PC-3 (cell line): ENCODE data around the gene IL1RAP. TPM values are rescaled to one million over a fixed set of nuclear protein-coding genes. Genes with fewer than 3 reads are reported as not detected.

Source experiments
- ATAC-seq: fragments of 200-7000 bp; cut with Tn5 transposase; 2 replicates; pipeline ENCODE4 v1.9.1; 2020; ENCODE audit warnings: mild to moderate bottlenecking, moderate library complexity
- BruUV-seq: library from RNA; stranded (reverse); fragments of 400-500 nt; replicated peaks from 2 replicates; lab custom pipeline; 2021; lab: Mats Ljungman, UMichigan
- CTCF ChIA-PET: fragments of 300-600 bp; sonication (Branson Sonifier 250); formaldehyde crosslinking; loops from one replicate; lab custom pipeline; 2022; ENCODE audit warnings: antibody characterized with exemption; lab: Charles Lee
- POLR2A ChIA-PET: fragments of 300-600 bp; sonication (Branson Sonifier 250); formaldehyde crosslinking; loops from one replicate; lab custom pipeline; 2022; ENCODE audit warnings: antibody characterized with exemption; ENCODE audit not compliant: unreplicated experiment; lab: Charles Lee
- DNase-seq: peaks from one replicate; pipeline ENCODE4 v3.0.0-alpha.2; 2015
- H2AFZ ChIP-seq: fragments of 300-600 bp; sonication (generic); 2 replicates; pipeline ENCODE4 v1.6.0; 2016; ENCODE audit warnings: antibody characterized with exemption, low read length
- H3F3A ChIP-seq: fragments of 300-600 bp; sonication (generic); one replicate; pipeline ENCODE4 v1.6.0; 2017; ENCODE audit warnings: antibody characterized with exemption, low read length, control low read depth, mild to moderate bottlenecking; ENCODE audit not compliant: unreplicated experiment
- H3K27ac ChIP-seq: fragments of 300-600 bp; sonication (generic); 2 replicates; pipeline ENCODE4 v1.5.1; 2016; ENCODE audit warnings: mild to moderate bottlenecking, low read length
- H3K27me3 ChIP-seq: fragments of 300-600 bp; sonication (generic); 2 replicates; pipeline ENCODE4 v1.6.1; 2016; ENCODE audit warnings: low read length, mixed read lengths
- H3K36me3 ChIP-seq: fragments of 300-600 bp; sonication (generic); 2 replicates; pipeline ENCODE4 v1.6.1; 2016; ENCODE audit warnings: low read depth, mixed run types, low read length, mixed read lengths
- H3K4me1 ChIP-seq: fragments of 300-600 bp; sonication (generic); 2 replicates; pipeline ENCODE4 v1.5.1; 2016; ENCODE audit warnings: low read length; ENCODE audit not compliant: insufficient read depth
- H3K4me2 ChIP-seq: fragments of 300-600 bp; sonication (generic); 2 replicates; pipeline ENCODE4 v1.6.0; 2016; ENCODE audit warnings: low read length
- H3K4me3 ChIP-seq: fragments of 300-600 bp; sonication (generic); 2 replicates; pipeline ENCODE4 v1.5.1; 2016; ENCODE audit warnings: mild to moderate bottlenecking, low read length, mixed read lengths
- H3K79me2 ChIP-seq: fragments of 300-600 bp; sonication (generic); 2 replicates; pipeline ENCODE4 v1.6.1; 2017; ENCODE audit warnings: low read length, mixed read lengths
- H3K9ac ChIP-seq: fragments of 300-600 bp; sonication (generic); 2 replicates; pipeline ENCODE4 v1.6.0; 2016; ENCODE audit warnings: mild to moderate bottlenecking, low read length
- H3K9me2 ChIP-seq: fragments of 300-600 bp; sonication (generic); replicated peaks from 2 replicates; pipeline ENCODE4 v1.6.1; 2016; ENCODE audit warnings: mixed run types, low read length, mixed read lengths
- H3K9me3 ChIP-seq: fragments of 300-600 bp; sonication (generic); 2 replicates; pipeline ENCODE4 v1.6.1; 2016; ENCODE audit warnings: low read length, mixed read lengths
- H4K20me1 ChIP-seq: fragments of 300-600 bp; sonication (generic); 2 replicates; pipeline ENCODE4 v1.6.1; 2016; ENCODE audit warnings: low read length, mixed read lengths
- CTCF ChIP-seq: fragments of 300-600 bp; sonication (generic); conservative IDR thresholded peaks from 2 replicates; pipeline ENCODE4 v1.5.1; 2017; ENCODE audit warnings: antibody characterized with exemption, low read depth, mild to moderate bottlenecking, low read length
- EZH2 ChIP-seq: fragments of 300-600 bp; sonication (generic); IDR thresholded peaks from one replicate; pipeline ENCODE4 v1.6.1; 2017; ENCODE audit warnings: antibody characterized with exemption, mild to moderate bottlenecking, low read length; ENCODE audit not compliant: unreplicated experiment
- EZH2phosphoT487 ChIP-seq: fragments of 300-600 bp; sonication (generic); IDR thresholded peaks from 2 replicates; pipeline ENCODE4 v1.6.1; 2018; ENCODE audit warnings: mild to moderate bottlenecking, antibody characterized with exemption, low read length, borderline replicate concordance
- intact Hi-C: fragments of 100-400 bp; cut with micrococcal nuclease; formaldehyde crosslinking; loops from 2 replicates; pipeline ENCODE4 v1.9.0; 2023
- total RNA-seq: library from RNA; depleted of rRNA; stranded (reverse); fragments of >200 nt; gene quantifications from 2 replicates; pipeline ENCODE4 v1.2.3, GENCODE V29; 2014

Gene IL1RAP
- total RNA-seq, 1 experiment from 2014 or later = 5.0 TPM

GRCh38 chr3:190586631-190587011 lies 72.7 kb downstream of the IL1RAP start:
- H3K4me2 ChIP-seq = peak overlapping the region; percentile 59
- H3K27ac ChIP-seq = peak overlapping the region; percentile 91
- no peaks in the 10 kb centered on the region for H3F3A ChIP-seq
- H3K9me3 ChIP-seq = no peaks in the 10 kb centered on the region
- peak overlapping the region; percentile 20 for H2AFZ ChIP-seq
- DNase-seq = peak; percentile 81
- H3K9me2 ChIP-seq = no peaks in the 10 kb centered on the region
- H3K9ac ChIP-seq = peak overlapping the region; percentile 57; the same call in 1 of the 2 replicates
- BruUV-seq = no TSS peak
- TF ChIP-seq CTCF (no peak), EZH2phosphoT487 (no peak), EZH2 (no peak)
- POLR2A ChIA-PET = interaction anchor here (0.7 kb wide), 1 partner anchor 108 kb away, joined by 8 read pairs; no protein-coding TSS in a partner anchor
- no peak overlapping the region for H3K4me3 ChIP-seq
- intact Hi-C loops = no loop called here
- no peaks in the 10 kb centered on the region for H3K36me3 ChIP-seq
- CTCF ChIA-PET = interaction anchor here (0.6 kb wide), 2 partner anchors 17 to 162 kb away, joined by 3 to 5 read pairs; no protein-coding TSS in a partner anchor
- no peaks in the 10 kb centered on the region for H3K27me3 ChIP-seq
- ATAC-seq = peak; percentile 89
- no peaks in the 10 kb centered on the region for H3K79me2 ChIP-seq
- H4K20me1 ChIP-seq = no peaks in the 10 kb centered on the region
- peaks cover 31% of the 10 kb centered on the region for H3K4me1 ChIP-seq

GRCh38 chr3:190588570-190588969 lies 74.7 kb downstream of the IL1RAP start:
- no peak overlapping the region for H3K9ac ChIP-seq
- H3K9me2 ChIP-seq = no peaks in the 10 kb centered on the region
- no peak overlapping the region for H3K4me3 ChIP-seq
- TF ChIP-seq EZH2 (no peak), CTCF (no peak), EZH2phosphoT487 (no peak)
- DNase-seq (no peak), ATAC-seq (no peak)
- H3K27me3 ChIP-seq = no peaks in the 10 kb centered on the region
- no peak overlapping the region for H3K27ac ChIP-seq
- no peaks in the 10 kb centered on the region for H4K20me1 ChIP-seq
- peaks cover 31% of the 10 kb centered on the region for H3K4me1 ChIP-seq
- no peaks in the 10 kb centered on the region for H3F3A ChIP-seq
- no peaks in the 10 kb centered on the region for H3K79me2 ChIP-seq
- no peaks in the 10 kb centered on the region for H3K36me3 ChIP-seq
- ChIA-PET CTCF (no interaction called here), POLR2A (no interaction called here)
- no peak overlapping the region for H2AFZ ChIP-seq
- BruUV-seq = no TSS peak
- H3K9me3 ChIP-seq = no peaks in the 10 kb centered on the region
- intact Hi-C loops = no loop called here
- H3K4me2 ChIP-seq = no peak overlapping the region

GRCh38 chr3:190589326-190589725 lies 75.4 kb downstream of the IL1RAP start:
- no peaks in the 10 kb centered on the region for H4K20me1 ChIP-seq
- no peak overlapping the region for H3K4me3 ChIP-seq
- peaks cover 31% of the 10 kb centered on the region for H3K4me1 ChIP-seq
- no peak overlapping the region for H3K4me2 ChIP-seq
- H3K9me3 ChIP-seq = no peaks in the 10 kb centered on the region
- ATAC-seq = no peak
- POLR2A ChIA-PET = no interaction called here
- TF ChIP-seq EZH2 = no peak
- no peak for TF ChIP-seq EZH2phosphoT487
- TF ChIP-seq CTCF = no peak
- intact Hi-C loops = no loop called here
- no peak overlapping the region for H3K27ac ChIP-seq
- H3K36me3 ChIP-seq = no peaks in the 10 kb centered on the region
- CTCF ChIA-PET = no interaction called here
- H3K9ac ChIP-seq = no peak overlapping the region
- no peaks in the 10 kb centered on the region for H3F3A ChIP-seq
- H3K27me3 ChIP-seq = no peaks in the 10 kb centered on the region
- no peaks in the 10 kb centered on the region for H3K79me2 ChIP-seq
- H3K9me2 ChIP-seq = no peaks in the 10 kb centered on the region
- no TSS peak for BruUV-seq
- no peak overlapping the region for H2AFZ ChIP-seq
- DNase-seq = no peak
